ENCODE data around the gene THSD7B. TPM values are rescaled to one million over a fixed set of nuclear protein-coding genes. Genes with fewer than 3 reads are reported as not detected.

THSD7B gene
- polyA plus RNA-seq, 6 donors from 2014 or later: 0.09 TPM; not detected in 5

- peaks cover 0 to 13% (median 5%) of the 10 kb centered on the region in 7 donors for H3K9me3 Mint-ChIP-seq
- no peaks in the 10 kb centered on the region for H3K27me3 Mint-ChIP-seq
- H3K36me3 Mint-ChIP-seq: no peaks in the 10 kb centered on the region
- H3K27ac Mint-ChIP-seq: no peak overlapping the region
- DNase-seq: no peak
- no peaks in the 10 kb centered on the region for H3K4me1 Mint-ChIP-seq
- ATAC-seq (ENCODE audit: low read depth in 2 of 2): no peak
- no peak overlapping the region for H3K4me3 Mint-ChIP-seq
Observed at GRCh38 chr2:137444970-137445369, 679.6 kb downstream of the THSD7B start.

GRCh38 chr2:137449454-137449853, 684.1 kb downstream of the THSD7B start:
- Mint-ChIP-seq H3K36me3 (no peaks in the 10 kb centered on the region), H3K27me3 (no peaks in the 10 kb centered on the region), H3K27ac (no peak overlapping the region), H3K4me3 (no peak overlapping the region), H3K4me1 (no peaks in the 10 kb centered on the region), H3K9me3 (peaks cover 0 to 18% (median 5%) of the 10 kb centered on the region in 7 donors)
- ATAC-seq (ENCODE audit: low read depth in 2 of 2): no peak
- no peak for DNase-seq

GRCh38 chr2:137454886-137455285, 689.5 kb downstream of the THSD7B start:
- no peak overlapping the region for H3K27ac Mint-ChIP-seq
- no peaks in the 10 kb centered on the region for H3K36me3 Mint-ChIP-seq
- H3K4me1 Mint-ChIP-seq: no peaks in the 10 kb centered on the region
- DNase-seq: no peak
- peaks cover 0 to 20% (median 1%) of the 10 kb centered on the region in 7 donors for H3K9me3 Mint-ChIP-seq
- ATAC-seq (ENCODE audit: low read depth in 2 of 2): no peak
- no peak overlapping the region for H3K4me3 Mint-ChIP-seq
- no peaks in the 10 kb centered on the region for H3K27me3 Mint-ChIP-seq

- ATAC-seq (ENCODE audit: low read depth in 2 of 2) (no peak), DNase-seq (no peak)
- no peaks in the 10 kb centered on the region for H3K27me3 Mint-ChIP-seq
- H3K4me1 Mint-ChIP-seq: no peaks in the 10 kb centered on the region
- no peak overlapping the region for H3K27ac Mint-ChIP-seq
- peaks cover 0 to 5% (median 0%) of the 10 kb centered on the region in 7 donors for H3K9me3 Mint-ChIP-seq
- H3K4me3 Mint-ChIP-seq: no peak overlapping the region
- no peaks in the 10 kb centered on the region for H3K36me3 Mint-ChIP-seq
Observed at GRCh38 chr2:137467246-137467862, 702.0 kb downstream of the THSD7B start.

GRCh38 chr2:137493261-137493660, 727.9 kb downstream of the THSD7B start:
- no peaks in the 10 kb centered on the region for H3K27me3 Mint-ChIP-seq
- H3K4me3 Mint-ChIP-seq: no peak overlapping the region
- DNase-seq: no peak
- H3K27ac Mint-ChIP-seq: no peak overlapping the region
- H3K4me1 Mint-ChIP-seq: no peaks in the 10 kb centered on the region
- H3K36me3 Mint-ChIP-seq: no peaks in the 10 kb centered on the region
- ATAC-seq (ENCODE audit: low read depth in 2 of 2): no peak
- peaks cover 0 to 8% (median 2%) of the 10 kb centered on the region in 7 donors for H3K9me3 Mint-ChIP-seq

GRCh38 chr2:137500599-137500998, 735.3 kb downstream of the THSD7B start:
- ATAC-seq (ENCODE audit: low read depth in 2 of 2) (no peak), DNase-seq (no peak)
- Mint-ChIP-seq H3K27me3 (no peaks in the 10 kb centered on the region), H3K9me3 (peaks cover 0 to 9% (median 0%) of the 10 kb centered on the region in 7 donors), H3K27ac (no peak overlapping the region), H3K36me3 (no peaks in the 10 kb centered on the region), H3K4me3 (no peak overlapping the region), H3K4me1 (no peaks in the 10 kb centered on the region)

GRCh38 chr2:137507237-137507636, 741.9 kb downstream of the THSD7B start:
- H3K4me1 Mint-ChIP-seq: no peaks in the 10 kb centered on the region
- DNase-seq (no peak), ATAC-seq (ENCODE audit: low read depth in 2 of 2) (no peak)
- no peak overlapping the region for H3K27ac Mint-ChIP-seq
- no peak overlapping the region for H3K4me3 Mint-ChIP-seq
- no peaks in the 10 kb centered on the region for H3K27me3 Mint-ChIP-seq
- no peaks in the 10 kb centered on the region for H3K36me3 Mint-ChIP-seq
- H3K9me3 Mint-ChIP-seq: peaks cover 0 to 4% (median 0%) of the 10 kb centered on the region in 7 donors

GRCh38 chr2:137508739-137509384, 743.5 kb downstream of the THSD7B start:
- DNase-seq (no peak), ATAC-seq (ENCODE audit: low read depth in 2 of 2) (no peak)
- Mint-ChIP-seq H3K9me3 (peaks cover 0 to 4% (median 0%) of the 10 kb centered on the region in 7 donors), H3K27ac (no peak overlapping the region), H3K4me3 (no peak overlapping the region), H3K27me3 (no peaks in the 10 kb centered on the region), H3K36me3 (no peaks in the 10 kb centered on the region), H3K4me1 (no peaks in the 10 kb centered on the region)

GRCh38 chr2:137511526-137511925, 746.2 kb downstream of the THSD7B start:
- Mint-ChIP-seq H3K4me1 (no peaks in the 10 kb centered on the region), H3K27me3 (no peaks in the 10 kb centered on the region), H3K9me3 (no peaks in the 10 kb centered on the region), H3K4me3 (no peak overlapping the region), H3K36me3 (no peaks in the 10 kb centered on the region), H3K27ac (no peak overlapping the region)
- ATAC-seq (ENCODE audit: low read depth in 2 of 2): no peak
- DNase-seq: no peak

GRCh38 chr2:137521653-137522619, 756.6 kb downstream of the THSD7B start:
- no peak overlapping the region for H3K27ac Mint-ChIP-seq
- DNase-seq: no peak
- no peaks in the 10 kb centered on the region for H3K36me3 Mint-ChIP-seq
- no peaks in the 10 kb centered on the region for H3K27me3 Mint-ChIP-seq
- peaks cover 0 to 12% (median 0%) of the 10 kb centered on the region in 7 donors for H3K9me3 Mint-ChIP-seq
- H3K4me1 Mint-ChIP-seq: no peaks in the 10 kb centered on the region
- H3K4me3 Mint-ChIP-seq: no peak overlapping the region
- ATAC-seq (ENCODE audit: low read depth in 2 of 2): no peak

- no peak for ATAC-seq (ENCODE audit: low read depth in 2 of 2)
- no peak overlapping the region for H3K27ac Mint-ChIP-seq
- no peaks in the 10 kb centered on the region for H3K27me3 Mint-ChIP-seq
- peaks cover 0 to 7% (median 0%) of the 10 kb centered on the region in 7 donors for H3K9me3 Mint-ChIP-seq
- no peak overlapping the region for H3K4me3 Mint-ChIP-seq
- H3K36me3 Mint-ChIP-seq: no peaks in the 10 kb centered on the region
- H3K4me1 Mint-ChIP-seq: no peaks in the 10 kb centered on the region
- no peak for DNase-seq
Observed at GRCh38 chr2:137522620-137523011, 757.3 kb downstream of the THSD7B start.

GRCh38 chr2:137523931-137524330, 758.6 kb downstream of the THSD7B start:
- no peak overlapping the region for H3K4me3 Mint-ChIP-seq
- no peak overlapping the region for H3K27ac Mint-ChIP-seq
- no peaks in the 10 kb centered on the region for H3K4me1 Mint-ChIP-seq
- no peaks in the 10 kb centered on the region for H3K27me3 Mint-ChIP-seq
- DNase-seq (no peak), ATAC-seq (ENCODE audit: low read depth in 2 of 2) (no peak)
- H3K36me3 Mint-ChIP-seq: no peaks in the 10 kb centered on the region
- H3K9me3 Mint-ChIP-seq: peaks cover 0 to 5% (median 0%) of the 10 kb centered on the region in 7 donors

- DNase-seq: no peak
- Mint-ChIP-seq H3K27ac (no peak overlapping the region), H3K4me3 (no peak overlapping the region), H3K27me3 (no peaks in the 10 kb centered on the region), H3K4me1 (no peaks in the 10 kb centered on the region), H3K9me3 (peaks cover 0 to 5% (median 0%) of the 10 kb centered on the region in 7 donors), H3K36me3 (no peaks in the 10 kb centered on the region)
- no peak for ATAC-seq (ENCODE audit: low read depth in 2 of 2)
Observed at GRCh38 chr2:137525132-137525531, 759.8 kb downstream of the THSD7B start.
